ENCODE data around the gene DEFB132. TPM values are rescaled to one million over a fixed set of nuclear protein-coding genes. Genes with fewer than 3 reads are reported as not detected.

The DEFB132 gene
- total and polyA plus RNA-seq, 2 experiments from 2014 or later: not detected

DNA sequence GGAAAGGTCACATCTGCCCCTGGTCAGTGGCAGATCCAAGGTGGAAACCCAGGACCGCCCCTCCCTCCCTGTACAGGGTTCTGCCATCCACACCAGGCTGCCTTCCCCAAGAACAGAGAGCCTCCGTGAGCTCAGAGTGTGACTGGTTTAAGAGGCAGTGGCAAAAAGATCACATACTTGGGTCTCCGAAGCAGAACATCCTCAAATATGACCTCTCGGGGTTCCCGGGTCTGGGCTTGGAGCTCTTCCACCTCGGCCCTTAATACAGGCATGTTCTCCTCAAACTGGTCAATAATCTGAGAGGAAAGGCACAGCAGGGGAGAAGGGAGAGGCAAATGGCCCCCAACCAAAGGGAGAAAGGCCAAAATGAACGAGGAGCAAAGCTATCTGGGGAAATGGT lies 18.3 kb downstream of the DEFB132 start:
- Histone ChIP-seq H4K20me1 (replicated peaks; ENCODE audit: insufficient read depth) (peaks cover 12% of the 10 kb centered on the region), H3K4me1 (ENCODE audit: insufficient read depth) (peaks cover 6% of the 10 kb centered on the region; the same call in 1 of the 2 replicates), H3K9me2 (ENCODE audit: insufficient read depth) (no peaks in the 10 kb centered on the region), H3K36me3 (ENCODE audit: insufficient read depth) (0 out of 2 replicates have a peak, but pooled peaks cover 4% of the 10 kb centered on the region), H3F3A (replicated peaks; ENCODE audit: low read depth) (peaks cover 22% of the 10 kb centered on the region), H3K27ac (ENCODE audit: low read depth) (no peak overlapping the region), H2AFZ (no peak overlapping the region), H3K4me2 (no peak overlapping the region), H3K4me3 (no peak overlapping the region), H3K27me3 (ENCODE audit: insufficient read depth) (no peaks in the 10 kb centered on the region), H3K79me2 (replicated peaks; ENCODE audit: insufficient read depth) (no peaks in the 10 kb centered on the region)
- DNase-seq (ENCODE audit: low spot score) (no peak), ATAC-seq (no peak)
- peaks cover 8% of the 10 kb centered on the region for H3K4me1 Mint-ChIP-seq
- H3K9me3 Mint-ChIP-seq: 0 out of 3 replicates have a peak, but pooled peaks cover 7% of the 10 kb centered on the region
- no peak for TF ChIP-seq NANOG (IDR thresholded peaks at IDR 0.05; ENCODE audit: borderline replicate concordance)
- TF ChIP-seq, protein P1, sequence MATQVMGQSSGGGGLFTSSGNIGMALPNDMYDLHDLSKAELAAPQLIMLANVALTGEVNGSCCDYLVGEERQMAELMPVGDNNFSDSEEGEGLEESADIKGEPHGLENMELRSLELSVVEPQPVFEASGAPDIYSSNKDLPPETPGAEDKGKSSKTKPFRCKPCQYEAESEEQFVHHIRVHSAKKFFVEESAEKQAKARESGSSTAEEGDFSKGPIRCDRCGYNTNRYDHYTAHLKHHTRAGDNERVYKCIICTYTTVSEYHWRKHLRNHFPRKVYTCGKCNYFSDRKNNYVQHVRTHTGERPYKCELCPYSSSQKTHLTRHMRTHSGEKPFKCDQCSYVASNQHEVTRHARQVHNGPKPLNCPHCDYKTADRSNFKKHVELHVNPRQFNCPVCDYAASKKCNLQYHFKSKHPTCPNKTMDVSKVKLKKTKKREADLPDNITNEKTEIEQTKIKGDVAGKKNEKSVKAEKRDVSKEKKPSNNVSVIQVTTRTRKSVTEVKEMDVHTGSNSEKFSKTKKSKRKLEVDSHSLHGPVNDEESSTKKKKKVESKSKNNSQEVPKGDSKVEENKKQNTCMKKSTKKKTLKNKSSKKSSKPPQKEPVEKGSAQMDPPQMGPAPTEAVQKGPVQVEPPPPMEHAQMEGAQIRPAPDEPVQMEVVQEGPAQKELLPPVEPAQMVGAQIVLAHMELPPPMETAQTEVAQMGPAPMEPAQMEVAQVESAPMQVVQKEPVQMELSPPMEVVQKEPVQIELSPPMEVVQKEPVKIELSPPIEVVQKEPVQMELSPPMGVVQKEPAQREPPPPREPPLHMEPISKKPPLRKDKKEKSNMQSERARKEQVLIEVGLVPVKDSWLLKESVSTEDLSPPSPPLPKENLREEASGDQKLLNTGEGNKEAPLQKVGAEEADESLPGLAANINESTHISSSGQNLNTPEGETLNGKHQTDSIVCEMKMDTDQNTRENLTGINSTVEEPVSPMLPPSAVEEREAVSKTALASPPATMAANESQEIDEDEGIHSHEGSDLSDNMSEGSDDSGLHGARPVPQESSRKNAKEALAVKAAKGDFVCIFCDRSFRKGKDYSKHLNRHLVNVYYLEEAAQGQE (IDR thresholded peaks at IDR 0.05; ENCODE audit: unreplicated experiment): no peak
- no peak for TF ChIP-seq CREB1 (CRISPR knock-in tag; IDR thresholded peaks at IDR 0.05; ENCODE audit: low read depth)
- no peak for TF ChIP-seq EZH2phosphoT487 (IDR thresholded peaks at IDR 0.05; ENCODE audit: unreplicated experiment)
- TF ChIP-seq EZH2 (IDR thresholded peaks at IDR 0.05; ENCODE audit: low read depth, unreplicated experiment): no peak
- TF ChIP-seq STAT1 (IDR thresholded peaks at IDR 0.05; ENCODE audit: unreplicated experiment): no peak
- peaks cover 50% of the 10 kb centered on the region for H3K36me3 Mint-ChIP-seq (ENCODE audit: low read depth)
- no peak overlapping the region for H3K4me3 Mint-ChIP-seq
- H3K27ac Mint-ChIP-seq: no peak overlapping the region
- H3K27me3 Mint-ChIP-seq (ENCODE audit: insufficient read depth, low read depth, poor library complexity): peaks cover 15% of the 10 kb centered on the region

DNA sequence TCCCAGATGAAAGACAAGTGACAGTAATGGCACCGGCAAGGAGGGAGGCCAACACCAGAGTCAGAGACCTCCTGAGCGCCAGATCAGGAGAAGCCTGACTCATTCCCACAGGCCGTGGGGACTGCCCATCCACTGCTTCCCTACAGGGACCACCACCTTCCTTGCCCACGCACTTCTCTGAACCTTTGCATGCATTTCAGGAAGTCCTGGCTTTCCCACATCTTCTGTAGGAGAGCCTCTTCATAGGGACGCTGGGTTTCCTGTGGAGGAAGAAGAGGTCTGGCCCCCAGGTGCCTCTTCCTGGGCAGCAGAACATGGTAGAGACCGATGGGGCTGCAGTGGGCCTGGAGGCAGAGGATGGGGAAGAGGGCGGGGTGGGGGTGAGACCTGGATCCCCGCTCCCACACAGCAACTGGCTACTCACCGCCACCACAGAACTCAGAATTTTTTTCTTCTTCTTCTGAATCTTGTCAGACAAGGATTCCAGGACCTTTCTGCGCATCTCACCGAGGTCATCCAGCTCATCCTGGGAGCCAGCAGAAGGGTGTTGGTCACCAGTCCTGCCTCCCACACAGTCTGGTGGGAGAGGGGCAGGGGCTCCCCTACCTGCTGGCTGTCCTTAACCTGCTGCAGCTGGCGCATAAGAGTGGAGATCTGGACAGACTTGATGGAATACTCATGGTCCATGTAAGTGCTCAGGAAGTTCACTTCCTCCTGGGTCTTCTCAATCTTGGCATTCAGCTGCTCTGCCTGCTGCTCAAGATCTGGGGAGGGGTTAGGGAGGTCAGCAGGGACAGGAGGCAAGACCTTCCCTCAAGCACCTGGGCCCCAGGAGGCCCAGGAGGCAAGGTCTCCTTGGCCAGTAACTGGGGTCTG lies 19.3 kb downstream of the DEFB132 start:
- H3K27ac ChIP-seq (ENCODE audit: low read depth): no peak overlapping the region
- H2AFZ ChIP-seq: no peak overlapping the region
- peaks cover 6% of the 10 kb centered on the region; the same call in 1 of the 2 replicates for H3K4me1 ChIP-seq (ENCODE audit: insufficient read depth)
- DNase-seq (ENCODE audit: low spot score): no peak
- peaks cover 6% of the 10 kb centered on the region for H4K20me1 ChIP-seq (replicated peaks; ENCODE audit: insufficient read depth)
- no peak overlapping the region for H3K4me3 ChIP-seq
- Mint-ChIP-seq H3K36me3 (ENCODE audit: low read depth) (peaks cover 54% of the 10 kb centered on the region), H3K27ac (no peak overlapping the region), H3K4me3 (no peak overlapping the region), H3K27me3 (ENCODE audit: insufficient read depth, low read depth, poor library complexity) (peaks cover 15% of the 10 kb centered on the region), H3K4me1 (peaks cover 8% of the 10 kb centered on the region), H3K9me3 (0 out of 3 replicates have a peak, but pooled peaks cover 7% of the 10 kb centered on the region)
- H3K9me2 ChIP-seq (ENCODE audit: insufficient read depth): no peaks in the 10 kb centered on the region
- H3K79me2 ChIP-seq (replicated peaks; ENCODE audit: insufficient read depth): no peaks in the 10 kb centered on the region
- no peak for ATAC-seq
- no peak overlapping the region for H3K4me2 ChIP-seq
- peaks cover 22% of the 10 kb centered on the region for H3F3A ChIP-seq (replicated peaks; ENCODE audit: low read depth)
- H3K27me3 ChIP-seq (ENCODE audit: insufficient read depth): no peaks in the 10 kb centered on the region
- 0 out of 2 replicates have a peak, but pooled peaks cover 4% of the 10 kb centered on the region for H3K36me3 ChIP-seq (ENCODE audit: insufficient read depth)
- TF ChIP-seq CREB1 (CRISPR knock-in tag; IDR thresholded peaks at IDR 0.05; ENCODE audit: low read depth) (no peak), ZNF331 (CRISPR knock-in tag; IDR thresholded peaks at IDR 0.05; ENCODE audit: low read depth) (no peak), STAT1 (IDR thresholded peaks at IDR 0.05; ENCODE audit: unreplicated experiment) (no peak)
- TF ChIP-seq, protein P1 (IDR thresholded peaks at IDR 0.05; ENCODE audit: unreplicated experiment): no peak

Measured in GM23338 (cell line).